ENCODE results near the gene SOX9.

SOX9 gene

GRCh38 chr17:72162569-72162968 lies 41.7 kb downstream of the SOX9 start:
- DNase-seq (ENCODE audit: low read depth in 2 of 2), result no peak

GRCh38 chr17:72163474-72163873 lies 42.7 kb downstream of the SOX9 start:
- DNase-seq (ENCODE audit: low read depth in 2 of 2), result no peak

- no peak for DNase-seq (ENCODE audit: low read depth in 2 of 2)
Observed at GRCh38 chr17:72164158-72164739, 43.4 kb downstream of the SOX9 start.

- no peak for DNase-seq (ENCODE audit: low read depth in 2 of 2)
Observed at GRCh38 chr17:72165192-72165866, 44.5 kb downstream of the SOX9 start.

- DNase-seq (ENCODE audit: low read depth in 2 of 2), result no peak
Observed at GRCh38 chr17:72165867-72166439, 45.1 kb downstream of the SOX9 start.

GRCh38 chr17:72167593-72167992 lies 46.8 kb downstream of the SOX9 start:
- no peak for DNase-seq (ENCODE audit: low read depth in 2 of 2)

- no peak for DNase-seq (ENCODE audit: low read depth in 2 of 2)
Observed at GRCh38 chr17:72169823-72170222, 49.0 kb downstream of the SOX9 start.

GRCh38 chr17:72171703-72172667 lies 51.2 kb downstream of the SOX9 start:
- no peak for DNase-seq (ENCODE audit: low read depth in 2 of 2)

- DNase-seq (ENCODE audit: low read depth in 2 of 2), result no peak
Observed at GRCh38 chr17:72173499-72174116, 52.8 kb downstream of the SOX9 start.

GRCh38 chr17:72175263-72175662 lies 54.4 kb downstream of the SOX9 start:
- DNase-seq (ENCODE audit: low read depth in 2 of 2), result no peak
